H1 (cell line): ENCODE data around the gene RAD18. TPM values are rescaled to one million over a fixed set of nuclear protein-coding genes. Genes with fewer than 3 reads are reported as not detected.

Experiments
- CREB1 ChIP-seq: IDR thresholded peaks from 2 replicates; pipeline ENCODE4 v1.6.1; 2012; ENCODE audit warnings: inconsistent platforms
- E2F6 ChIP-seq: IDR thresholded peaks from 2 replicates; pipeline ENCODE4 v1.6.1; 2012; ENCODE audit warnings: inconsistent platforms
- JUND ChIP-seq: IDR thresholded peaks from 2 replicates; pipeline ENCODE4 v1.6.1; 2011; ENCODE audit warnings: mild to moderate bottlenecking, improper control_type of control experiment, low read length
- NANOG ChIP-seq: IDR thresholded peaks from 2 replicates; pipeline ENCODE4 v1.6.1; 2011; ENCODE audit warnings: low read length, low read depth, mild to moderate bottlenecking, inconsistent platforms; ENCODE audit not compliant: insufficient read depth, poor library complexity, severe bottlenecking
- POLR2A ChIP-seq, 2 experiments: IDR thresholded peaks; 1 replicate in 1 of 2; 2 replicates in 1 of 2; pipeline ENCODE4 v1.6.1; 2011; ENCODE audit warnings: low read depth in 2 of 2, low read length in 2 of 2, mild to moderate bottlenecking in 2 of 2; ENCODE audit errors: control extremely low read depth in 1 of 2
- RXRA ChIP-seq: IDR thresholded peaks from 2 replicates; pipeline ENCODE4 v1.6.1; 2011; ENCODE audit warnings: low read depth, mild to moderate bottlenecking, low read length, moderate library complexity; ENCODE audit not compliant: insufficient read depth
- polyA plus RNA-seq, 7 experiments: library from polyadenylated mRNA; depleted of rRNA in 3 of 7; stranded (reverse) in 5 of 7; unstranded in 2 of 7; fragments of >200 nt in 5 of 7; fragments of 200-250 nt in 2 of 7; gene quantifications; 1 replicate in 5 of 7; 2 replicates in 1 of 7; 4 replicates in 1 of 7; pipeline versions ENCODE4 v1.2.1 to v1.2.3, GENCODE V29; 2011 to 2013; ENCODE audit warnings: missing spikeins in 2 of 7, mixed read lengths in 2 of 7
- total RNA-seq: library from RNA; stranded (reverse); fragmentation: NEBNext Ultra II Directional; extraction: Animal tissue kit (Norgen Biotek cat#: 25700); gene quantifications from 2 replicates; pipeline ENCODE4 v1.2.1, GENCODE V29; 2021

RAD18 gene
- total and polyA plus RNA-seq, 2 of the 8 experiments (the other 6 are each of a cell fraction or from before 2014, with no cell fraction given) = 13.0 to 23.2 TPM

- no peak for TF ChIP-seq E2F6
- no peak for TF ChIP-seq RXRA
- no peak for TF ChIP-seq JUND
- TF ChIP-seq CREB1 = no peak
- TF ChIP-seq NANOG = no peak
- no peak for TF ChIP-seq POLR2A (IDR thresholded peaks at IDR 0.05; ENCODE audit: control extremely low read depth in 1 of 2, low read depth in 2 of 2, low read length in 2 of 2)
Measured at GRCh38 chr3:8986741-8987140, 23.5 kb upstream of the RAD18 start (continued).
